A172 (cell line): Measurements from ENCODE around the gene EPS15. TPM values are rescaled to one million over a fixed set of nuclear protein-coding genes. Genes with fewer than 3 reads are reported as not detected.
"Not testable (repeated sequence)": the region's sequence is repeated elsewhere in the genome, so short reads cannot be mapped to it uniquely, and the experiment has no call there.

Experiments
- DNase-seq: peaks from one replicate; pipeline ENCODE4 v3.0.0-alpha.2; 2015; ENCODE audit warnings: low spot score
- total RNA-seq: library from RNA; depleted of rRNA; stranded (reverse); fragments of >200 nt; shearing (Covaris generic); gene quantifications from 2 replicates; pipeline ENCODE4 v1.2.3, GENCODE V29; 2014

EPS15 gene
- total RNA-seq, 1 experiment from 2014 or later = 28.2 TPM

DNA sequence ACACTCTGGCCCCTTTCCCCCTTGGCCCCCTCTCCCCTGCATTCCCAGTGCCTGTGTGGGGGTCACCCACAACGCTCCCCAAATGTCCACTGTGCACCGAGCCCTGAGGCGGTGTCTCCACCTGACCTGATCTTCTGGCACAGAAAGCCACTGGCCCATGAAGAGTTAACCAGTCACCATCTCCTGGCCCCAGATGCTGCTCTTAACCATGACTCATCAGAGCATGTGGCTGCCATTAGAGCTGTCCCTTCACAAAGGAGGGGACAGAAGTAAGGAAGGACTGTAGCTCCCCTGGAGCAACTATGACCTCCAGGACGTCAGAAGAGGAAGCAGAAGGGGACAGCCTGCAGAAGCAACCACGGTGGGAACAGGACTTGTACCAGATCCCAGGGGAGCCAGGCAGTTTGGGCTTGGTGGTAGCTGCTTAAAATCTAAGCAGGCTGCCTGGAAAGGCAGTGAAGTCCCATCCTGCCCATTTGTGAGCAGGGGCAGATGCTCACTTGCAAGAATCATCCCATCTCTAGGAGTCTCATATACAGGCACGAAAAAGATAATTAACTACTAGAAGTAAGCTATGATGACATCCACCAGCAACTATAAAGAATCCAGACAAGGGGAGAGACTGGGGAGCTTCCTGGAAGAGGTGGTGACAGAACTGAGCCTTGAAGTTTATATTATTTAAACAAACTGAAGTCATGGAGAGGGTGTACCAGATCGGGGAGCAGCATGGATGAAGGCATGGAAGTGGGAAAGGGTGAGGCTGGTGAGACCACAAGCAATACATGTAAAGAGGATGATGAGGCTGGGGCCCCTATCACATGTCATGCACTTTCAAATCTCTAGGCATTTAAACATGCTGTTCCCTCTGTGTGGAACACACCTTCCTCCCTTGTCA lies 187.6 kb downstream of the EPS15 start:
- peak; percentile 68 for DNase-seq

DNA sequence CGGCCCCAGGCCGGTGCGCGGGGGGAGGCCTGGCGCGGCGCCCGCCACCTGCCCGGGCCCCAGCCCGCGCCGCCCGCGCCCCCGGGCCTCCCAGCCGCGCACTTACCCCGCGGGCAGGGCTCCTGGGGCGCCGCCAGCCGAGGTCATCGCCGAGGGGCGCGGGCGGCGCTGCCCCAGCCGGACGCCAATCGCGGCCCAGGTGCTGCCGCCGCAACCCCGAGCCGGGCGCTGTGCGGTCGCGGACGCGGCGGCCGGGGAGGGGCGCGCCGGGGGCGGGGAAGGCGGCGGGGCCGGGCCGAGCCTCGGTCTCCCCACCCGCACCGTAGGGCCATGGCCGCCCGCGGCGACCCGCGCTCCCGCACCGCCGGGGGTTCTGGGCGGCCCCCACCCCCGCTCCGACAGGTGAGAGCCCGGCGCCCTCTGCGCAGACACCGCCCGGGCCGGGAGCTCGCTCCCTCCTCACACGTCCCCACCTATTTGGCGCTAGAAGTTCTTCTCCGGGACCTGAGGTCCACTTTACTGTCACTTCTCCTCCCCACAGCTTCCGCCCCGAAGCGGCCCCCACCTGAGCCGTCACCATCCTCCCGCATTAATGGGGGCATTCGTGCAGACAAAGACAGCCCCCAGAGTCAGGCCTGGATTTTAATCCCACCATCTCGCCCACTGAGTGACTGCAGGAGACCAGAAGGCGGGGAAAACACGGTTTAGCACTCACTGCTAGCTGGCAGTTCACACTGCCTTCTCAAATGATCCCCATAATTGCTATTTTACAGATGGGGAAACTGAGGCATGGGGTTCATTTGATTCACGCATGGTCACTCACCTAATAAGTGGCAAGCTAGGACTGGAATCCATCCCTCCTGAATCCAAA lies 188.5 kb downstream of the EPS15 start, which contains the start of gene TTC39A:
Gene TTC39A (minus strand): TSS at position 232 of the 871 bp plus-strand sequence. CDS start 85 bp downstream, at position 147.
- no peak for DNase-seq

DNA sequence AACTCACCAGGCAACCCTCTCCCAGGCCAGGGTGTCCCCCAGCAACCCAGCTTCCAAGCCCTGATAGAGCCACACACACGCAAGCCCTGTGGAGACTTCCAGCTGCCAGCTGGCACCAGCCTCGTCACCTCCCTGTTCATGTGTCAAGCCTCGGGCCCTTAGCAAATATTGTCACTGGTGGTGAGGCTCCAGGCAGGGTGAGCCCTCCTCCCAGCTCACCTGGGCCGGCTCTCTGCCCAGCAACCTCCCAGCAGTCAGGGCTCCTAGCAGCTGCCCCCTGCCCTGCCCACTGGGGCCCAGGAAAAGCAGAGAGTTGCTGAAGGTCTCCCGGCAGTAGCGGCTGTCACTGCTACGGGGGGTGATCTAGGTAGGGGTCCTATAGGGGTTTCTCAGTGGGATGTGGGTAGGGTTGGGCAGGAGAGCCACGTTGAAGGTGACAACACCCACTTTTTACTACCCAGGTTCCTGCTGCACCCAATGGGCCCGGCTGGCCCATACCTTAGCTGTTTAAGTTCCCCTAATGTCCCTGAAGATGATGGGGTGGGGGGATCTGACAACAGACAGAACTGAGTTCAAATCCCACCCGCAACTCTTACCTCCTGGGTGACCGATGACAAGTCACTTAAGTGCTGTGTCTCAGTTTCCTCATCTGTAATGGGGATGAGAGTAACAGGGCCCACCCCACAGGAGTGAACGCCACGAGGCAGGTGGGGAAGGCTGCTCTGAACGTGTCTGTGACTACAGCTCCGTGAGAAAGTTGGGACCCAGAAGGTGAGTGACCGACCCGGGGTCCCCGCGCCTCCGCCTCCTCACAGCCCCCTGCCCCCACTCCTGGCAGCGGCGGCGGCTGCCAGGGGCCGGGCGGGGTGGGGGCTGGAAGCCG lies 189.4 kb downstream of the EPS15 start:
- DNase-seq = no peak

DNA sequence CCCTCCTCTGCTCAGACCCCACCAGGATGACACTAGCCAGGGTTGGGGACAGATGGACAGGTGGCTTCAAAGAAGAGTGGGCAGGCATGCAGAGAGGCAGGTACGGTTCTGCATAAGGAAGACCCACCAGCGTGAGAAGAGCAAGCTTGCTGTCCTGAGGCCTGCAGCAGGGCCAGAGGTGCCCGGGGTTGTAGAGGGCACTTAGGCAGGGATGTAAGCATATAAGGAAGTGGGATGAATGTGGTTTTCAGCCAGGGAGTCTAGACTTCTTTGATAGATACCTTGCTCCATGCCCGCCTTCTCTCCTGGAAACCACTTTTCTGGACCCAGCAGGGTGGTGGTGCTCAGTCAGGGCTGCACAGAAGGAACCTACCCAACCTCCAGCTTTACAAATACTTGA lies 190.1 kb downstream of the EPS15 start:
- no peak for DNase-seq

DNA sequence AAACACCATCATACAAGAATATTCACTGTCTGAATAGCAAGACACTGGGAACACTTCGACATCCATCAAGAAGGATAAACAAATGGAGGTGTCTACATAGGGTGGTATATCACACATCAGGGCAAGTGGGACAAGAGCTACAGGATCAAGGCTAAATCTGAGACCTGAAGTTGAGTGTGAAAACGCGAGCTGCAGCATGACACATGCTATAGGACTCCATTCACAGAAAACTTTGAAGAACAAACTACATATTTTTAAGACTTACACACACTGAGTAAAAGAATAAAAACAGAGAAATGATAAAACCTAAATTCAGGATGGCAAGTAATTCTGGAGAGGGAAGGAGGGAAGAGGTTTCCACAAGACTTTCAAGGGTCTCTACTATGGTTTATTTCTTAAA lies 190.8 kb downstream of the EPS15 start:
- no peak for DNase-seq

DNA sequence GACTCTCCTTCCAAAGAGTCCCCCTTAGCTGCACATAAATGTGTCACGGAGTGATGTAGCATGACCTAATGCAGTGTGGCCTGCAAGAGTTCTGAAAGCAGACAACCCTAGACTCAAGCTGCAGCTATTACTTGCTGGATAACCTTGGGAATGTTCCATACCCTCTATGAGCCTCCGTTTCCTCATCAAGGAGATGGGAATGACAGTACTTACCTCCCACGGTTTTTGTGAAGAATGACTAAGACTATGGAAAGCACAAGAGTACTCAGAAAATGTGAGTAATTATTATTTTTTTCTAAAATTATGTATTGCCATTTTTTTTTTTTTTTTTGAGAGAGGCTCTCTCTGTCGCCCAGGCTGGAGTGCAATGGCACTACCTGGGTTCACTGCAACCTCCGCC lies 191.7 kb downstream of the EPS15 start:
- DNase-seq = no peak

DNA sequence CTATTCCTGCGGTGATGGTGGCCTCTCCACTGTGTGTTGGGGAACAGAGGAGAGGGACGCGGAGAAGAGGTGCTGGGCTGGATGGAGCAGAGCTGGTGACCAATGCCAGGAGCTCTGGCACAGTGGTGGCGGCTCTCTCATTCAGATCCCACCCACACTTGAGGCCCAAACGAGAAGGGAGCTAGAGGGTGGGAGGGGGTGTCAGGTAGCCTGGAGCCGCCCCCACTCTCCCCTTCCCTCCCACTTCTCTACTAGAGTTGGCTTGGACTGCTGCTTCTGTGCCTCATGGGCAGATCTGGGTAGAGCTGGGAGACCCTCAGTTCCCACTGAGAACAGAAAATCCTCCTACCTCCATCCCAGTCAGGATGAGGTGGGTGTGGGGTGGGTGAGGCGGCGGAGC lies 192.2 kb downstream of the EPS15 start:
- no peak for DNase-seq

DNA sequence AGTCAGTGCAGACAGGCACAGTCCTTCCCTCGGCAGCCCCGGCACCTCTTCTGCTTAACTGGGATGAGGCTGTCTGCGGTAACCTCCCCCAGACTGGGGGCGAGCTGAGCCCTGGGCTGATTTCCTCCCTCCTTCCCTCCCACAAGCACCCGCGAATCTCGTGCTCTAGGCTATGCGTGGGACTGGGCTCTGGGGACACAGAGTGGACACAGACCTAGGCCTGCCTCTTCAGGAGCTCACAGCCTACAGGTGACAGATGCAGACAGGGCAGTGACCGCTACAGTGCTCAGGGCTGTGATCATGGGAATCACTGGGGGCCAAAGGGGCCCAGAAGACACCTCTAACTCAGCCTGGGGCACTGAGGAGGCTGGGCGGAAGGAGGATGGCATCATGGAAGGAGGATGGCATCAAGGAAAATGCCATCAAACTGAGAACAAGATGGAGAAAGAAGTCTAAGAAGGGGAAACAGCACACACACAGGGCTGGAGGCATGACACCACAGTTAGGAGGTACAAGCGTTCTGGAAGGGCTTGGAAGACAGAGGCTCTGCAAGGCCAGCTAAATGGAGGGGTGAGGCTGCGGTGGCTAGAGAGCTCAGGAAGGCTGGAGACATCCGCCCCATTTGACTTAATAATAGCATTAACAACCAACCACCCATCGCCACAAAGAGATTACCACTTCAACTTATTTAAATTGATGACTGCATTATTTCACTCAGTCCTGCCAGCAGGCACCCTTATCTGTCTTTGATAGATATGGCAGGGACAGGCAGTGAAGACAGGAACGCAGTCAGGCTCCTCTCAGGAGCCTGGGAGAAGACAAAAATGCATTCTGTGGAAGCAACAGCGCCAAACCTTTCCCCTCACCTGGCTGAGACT lies 192.9 kb downstream of the EPS15 start:
- no peak for DNase-seq

DNA sequence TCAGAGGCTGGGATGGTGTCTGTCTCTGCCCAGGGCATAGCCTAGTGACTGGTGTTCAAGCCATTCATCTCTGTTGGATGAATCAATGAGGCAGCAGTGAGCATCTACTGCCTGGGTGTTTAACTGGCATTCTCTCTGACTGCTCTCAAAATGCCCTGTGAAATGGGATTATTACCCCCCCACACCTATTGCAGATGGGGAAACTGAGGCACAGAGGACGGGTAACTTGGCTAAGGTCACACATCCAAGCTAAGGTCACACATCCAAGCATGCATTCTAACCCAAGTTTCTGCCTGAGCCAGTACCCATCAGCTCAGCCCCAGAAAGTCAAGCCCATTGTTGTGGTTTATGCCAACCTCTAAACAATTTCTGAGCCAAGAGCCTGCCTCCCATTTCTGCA lies 193.7 kb downstream of the EPS15 start:
- no peak for DNase-seq

DNA sequence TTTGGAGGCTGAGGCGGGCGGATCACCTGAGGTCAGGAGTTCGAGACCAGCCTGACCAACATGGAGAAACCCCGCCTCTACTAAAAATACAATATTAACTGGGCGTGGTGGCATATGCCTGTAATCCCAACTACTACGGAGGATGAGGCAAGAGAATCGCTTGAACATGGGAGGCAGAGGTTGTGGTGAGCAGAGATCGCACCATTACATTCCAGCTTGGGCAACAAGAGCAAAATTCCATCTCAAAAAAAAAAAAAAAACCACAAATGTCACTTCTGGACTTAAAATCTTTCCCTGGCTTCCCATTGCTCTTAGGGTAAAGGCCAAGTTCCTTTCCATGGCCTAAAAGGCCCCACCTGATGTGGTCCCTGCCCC lies 194.1 kb downstream of the EPS15 start:
- not testable (repeated sequence) for DNase-seq

DNA sequence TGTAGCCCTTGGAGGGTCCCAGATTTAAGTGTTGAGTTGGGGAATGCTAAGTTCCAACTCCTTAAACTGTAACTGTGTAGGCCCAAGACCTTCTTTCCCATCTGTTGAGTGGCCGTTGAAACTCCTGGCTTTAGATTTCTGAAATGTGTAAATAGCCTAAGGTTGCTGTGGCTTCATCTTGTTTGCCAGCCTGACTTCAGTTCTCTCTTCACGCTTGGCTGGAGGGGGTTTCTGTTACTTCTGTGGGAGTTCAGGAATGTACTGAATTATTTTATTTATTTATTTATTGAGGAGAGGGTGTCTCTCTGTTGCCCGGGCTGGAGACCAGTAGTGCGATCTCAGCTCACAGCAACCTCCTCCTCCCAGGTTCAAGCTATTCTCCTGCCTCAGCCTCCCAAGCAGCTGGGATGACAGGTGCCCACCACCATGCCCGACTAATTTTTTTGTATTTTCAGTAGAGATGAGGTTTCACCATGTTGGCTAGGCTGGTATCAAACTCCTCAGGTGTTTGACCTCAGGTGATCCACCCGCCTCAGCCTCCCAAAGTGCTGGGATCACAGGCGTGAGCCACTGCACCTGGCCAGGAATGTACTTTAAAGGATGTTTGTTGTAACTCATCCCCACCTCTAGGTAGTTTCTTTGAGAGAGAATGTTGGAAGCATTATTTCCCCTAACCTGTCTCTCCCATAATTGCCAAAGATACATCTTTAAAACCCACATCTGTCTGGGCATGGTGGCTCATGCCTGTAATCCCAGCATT lies 194.6 kb downstream of the EPS15 start:
- no peak for DNase-seq

DNA sequence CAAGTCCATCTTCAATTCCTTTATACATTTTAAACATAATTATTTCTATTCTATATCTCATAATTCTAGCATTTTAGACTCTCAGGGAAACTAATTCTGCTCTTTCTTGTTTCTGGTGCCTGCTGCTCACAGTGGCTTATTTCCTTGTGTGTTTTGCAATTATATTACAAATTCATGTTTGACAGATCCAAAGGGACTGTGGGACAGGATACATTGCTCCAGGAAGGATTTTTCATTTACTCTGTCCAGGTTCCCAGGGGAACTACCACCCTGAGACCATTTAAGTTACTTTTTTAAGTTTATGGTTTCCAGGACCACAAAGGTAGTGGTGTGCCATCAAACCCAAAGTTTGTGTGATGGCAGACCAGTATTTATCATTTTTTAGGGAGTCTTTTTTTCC lies 195.3 kb downstream of the EPS15 start:
- no peak for DNase-seq

DNA sequence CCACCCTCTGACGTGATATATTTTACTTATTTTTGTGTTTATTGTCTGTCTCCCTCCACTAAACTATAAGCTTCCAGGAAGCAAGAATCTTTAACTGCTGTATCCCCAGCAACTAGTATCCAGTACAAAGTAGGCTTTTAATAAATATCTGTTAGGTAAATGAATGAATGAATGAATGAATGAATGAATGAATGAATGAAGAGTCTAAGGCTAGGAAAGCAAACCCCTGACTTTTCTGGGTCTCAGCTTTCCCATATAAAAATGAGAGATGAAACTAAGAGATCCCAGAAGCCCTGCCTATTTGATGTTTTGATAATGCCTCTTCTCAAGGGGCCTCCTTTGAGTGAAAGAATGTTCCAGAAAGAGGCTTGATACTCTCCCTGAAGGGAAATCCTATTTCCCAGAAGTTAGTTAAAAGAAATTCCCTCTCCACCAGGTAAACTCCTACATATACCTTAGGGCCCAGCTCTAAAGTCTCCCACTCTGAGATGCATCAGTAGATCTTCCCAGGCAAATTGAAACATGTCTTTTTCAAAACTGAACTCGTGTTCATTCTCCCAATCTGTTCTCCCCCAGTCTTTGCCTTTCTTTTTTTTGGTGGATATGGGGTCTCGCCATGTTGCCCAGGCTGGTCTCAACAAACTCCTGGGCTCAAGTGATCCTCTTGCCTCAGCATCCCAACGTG lies 196.5 kb downstream of the EPS15 start:
- DNase-seq = no peak

DNA sequence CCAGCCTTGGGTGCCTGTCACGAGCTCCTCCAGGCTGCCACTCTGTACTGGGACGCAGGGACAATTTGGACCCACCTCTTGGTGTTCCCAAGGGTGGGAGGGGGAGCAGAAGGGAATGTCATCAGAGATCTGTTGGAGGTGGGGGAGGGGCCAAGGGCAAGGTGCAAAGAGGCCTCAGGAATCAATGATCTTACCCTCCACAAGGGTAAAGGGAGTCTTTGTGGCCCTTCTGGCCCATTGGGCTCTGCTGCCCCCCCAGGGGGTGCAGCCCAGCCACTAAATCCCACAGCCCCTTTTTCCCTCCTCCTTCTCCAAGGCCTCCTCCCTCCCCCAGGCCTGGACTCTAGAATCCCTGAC lies 197.2 kb downstream of the EPS15 start:
- DNase-seq = no peak

DNA sequence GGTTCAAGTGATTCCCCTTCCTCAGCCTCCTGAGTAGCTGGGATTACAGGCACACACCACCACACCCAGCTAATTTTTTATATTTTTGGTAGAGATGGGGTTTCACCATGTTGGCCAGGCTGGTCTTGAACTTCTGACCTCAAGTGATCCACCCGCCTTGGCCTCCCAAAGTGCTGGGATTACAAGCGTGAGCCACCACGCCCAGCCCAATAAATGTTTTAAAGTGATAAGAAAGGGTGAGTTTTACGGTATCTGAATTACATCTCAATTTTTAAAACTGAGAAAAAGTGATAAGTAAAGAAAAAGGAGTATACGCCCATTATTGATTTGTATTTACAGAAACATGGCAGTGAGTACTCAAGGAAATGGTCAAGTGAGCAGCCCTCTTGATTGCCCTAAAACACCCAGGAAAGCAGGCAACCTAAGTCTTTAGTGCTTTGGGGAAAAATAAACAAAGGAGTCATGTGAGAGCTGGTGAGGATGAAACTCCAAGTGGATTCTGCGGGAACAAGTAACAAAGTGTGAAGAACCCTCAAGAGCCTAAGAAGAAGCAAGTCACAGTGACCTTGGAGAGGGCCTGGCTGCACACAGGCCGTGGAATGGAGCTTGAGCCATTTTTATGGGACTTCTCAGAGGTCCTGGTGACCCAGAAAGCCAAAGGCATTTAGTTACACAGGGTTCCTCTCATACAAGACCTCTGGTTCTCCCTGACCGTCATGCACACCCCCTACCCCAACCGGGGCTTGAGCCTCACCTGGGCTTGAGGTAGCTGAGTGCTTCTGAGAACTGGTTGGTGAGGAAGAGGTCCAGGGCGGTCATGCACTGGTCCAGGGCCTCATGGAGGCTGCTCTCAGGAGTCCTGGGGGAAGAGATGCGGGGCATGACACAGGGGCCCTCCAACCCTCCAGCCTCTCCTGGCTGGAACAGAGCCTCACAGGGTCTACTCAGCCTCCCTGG lies 197.8 kb downstream of the EPS15 start:
- no peak for DNase-seq

DNA sequence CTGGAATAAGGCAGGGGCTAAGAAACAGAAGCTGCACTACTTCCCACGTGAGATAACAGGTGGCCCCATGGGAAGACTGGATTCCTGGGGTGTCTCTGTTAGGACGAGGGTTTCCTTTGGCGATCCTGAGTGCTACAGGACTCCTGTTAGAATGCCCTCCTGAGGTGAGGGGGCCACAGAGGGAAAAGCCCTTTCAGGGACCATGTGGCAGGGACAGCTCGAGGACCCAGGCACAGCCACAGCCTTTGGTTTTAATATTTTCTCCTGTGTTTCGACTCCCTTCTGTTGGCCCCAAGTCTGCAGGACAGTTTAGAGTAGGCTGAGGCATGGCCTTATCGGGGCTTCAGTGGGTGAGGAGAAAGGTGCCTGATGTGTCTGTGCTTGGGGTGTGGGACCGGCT lies 201.3 kb downstream of the EPS15 start:
- DNase-seq = no peak

DNA sequence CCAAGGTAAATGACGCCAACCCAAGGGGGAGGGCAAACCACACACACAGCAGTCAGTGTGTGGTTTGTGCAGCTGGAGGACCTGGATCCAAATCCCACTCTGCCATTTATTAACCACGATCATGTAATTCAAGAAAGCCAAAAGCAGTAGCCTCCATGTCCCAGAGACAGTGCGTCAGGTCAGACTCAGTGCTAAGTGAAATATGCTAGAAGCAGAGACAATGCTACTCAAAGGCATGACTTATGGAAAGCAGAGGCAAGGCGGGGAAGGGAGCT lies 202.3 kb downstream of the EPS15 start:
- DNase-seq = no peak

DNA sequence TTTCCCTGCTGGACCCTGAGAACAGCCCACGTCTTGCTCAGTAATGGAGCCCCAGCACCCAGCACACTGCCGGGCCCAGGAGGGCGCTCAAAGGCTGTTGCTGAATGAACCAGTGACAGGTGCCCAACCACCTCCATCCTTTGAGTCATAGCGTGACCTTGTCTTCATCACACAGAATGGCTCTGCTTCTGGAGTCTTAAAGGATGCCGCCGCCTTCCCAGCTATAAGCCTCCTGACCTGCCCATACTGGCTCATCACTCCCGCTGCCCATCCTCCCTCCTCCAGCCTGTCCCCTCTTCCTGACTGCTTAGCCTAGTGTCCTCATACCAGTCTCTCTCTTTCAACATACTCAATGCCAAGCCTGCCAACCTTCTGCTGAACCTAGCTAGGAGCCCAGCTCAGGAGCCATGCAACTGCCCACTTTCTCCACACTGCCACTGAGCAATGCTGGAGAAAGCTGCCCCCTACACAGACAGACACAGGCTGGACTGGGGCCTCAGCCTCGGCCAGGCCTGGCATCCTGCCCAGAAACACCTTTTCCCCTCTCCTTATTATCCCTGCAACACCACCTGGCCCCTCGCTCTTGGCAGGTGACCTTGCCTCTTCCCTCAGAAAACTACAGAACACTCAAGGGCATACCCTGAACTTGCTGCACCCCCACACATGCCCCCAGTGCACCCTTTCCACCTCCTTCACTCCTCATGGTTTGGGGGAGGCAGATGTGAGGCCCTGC lies 202.8 kb downstream of the EPS15 start:
- DNase-seq = no peak
